GM19438 (cell line): ENCODE measurements around the gene NETO2.

Experiments
- ATAC-seq: cut with Tn5 transposase; IDR thresholded peaks from one replicate; pipeline ENCODE4 v1.9.1; 2021; ENCODE audit warnings: low read depth; ENCODE audit not compliant: unreplicated experiment

The NETO2 gene

GRCh38 chr16:47047524-47048203 is 96.1 kb downstream of the NETO2 start:
- no peak for ATAC-seq

GRCh38 chr16:47046726-47047523 is 96.8 kb downstream of the NETO2 start:
- no peak for ATAC-seq

GRCh38 chr16:47045459-47045858 is 98.3 kb downstream of the NETO2 start:
- ATAC-seq = no peak

GRCh38 chr16:47045023-47045422 is 98.7 kb downstream of the NETO2 start:
- no peak for ATAC-seq

GRCh38 chr16:47043970-47044684 is 99.6 kb downstream of the NETO2 start:
- no peak for ATAC-seq

GRCh38 chr16:47043200-47043599 is 100.5 kb downstream of the NETO2 start:
- no peak for ATAC-seq

- ATAC-seq = peak; percentile 89
These were observed 105.8 kb downstream of the NETO2 start for GRCh38 chr16:47037746-47038458.

- peak; percentile 39 for ATAC-seq
These were observed 106.4 kb downstream of the NETO2 start for GRCh38 chr16:47037396-47037745.

- no peak for ATAC-seq
These were observed 107.5 kb downstream of the NETO2 start for GRCh38 chr16:47036201-47036600.

GRCh38 chr16:47035436-47035835 is 108.3 kb downstream of the NETO2 start:
- ATAC-seq = no peak

GRCh38 chr16:47034455-47034854 is 109.3 kb downstream of the NETO2 start:
- ATAC-seq = no peak

GRCh38 chr16:47033176-47033575 is 110.6 kb downstream of the NETO2 start:
- no peak for ATAC-seq

- no peak for ATAC-seq
These were observed 114.0 kb downstream of the NETO2 start for GRCh38 chr16:47029724-47030123.

GRCh38 chr16:47028767-47029377 is 114.9 kb downstream of the NETO2 start:
- ATAC-seq = no peak
